Gastrocnemius medialis (tissue), 4 donors: Measurements from ENCODE around the gene NR0B2. TPM values are rescaled to one million over a fixed set of nuclear protein-coding genes. Genes with fewer than 3 reads are reported as not detected.
"Not testable (repeated sequence)": the region's sequence is repeated elsewhere in the genome, so short reads cannot be mapped to it uniquely, and the experiment has no call there.

Source experiments
- ATAC-seq, 2 donors: fragments of 150-250 bp; one replicate each; pipeline ENCODE4 v1.9.1; 2016
- DNase-seq, 2 donors: peaks; one replicate each; pipeline ENCODE4 v3.0.0-alpha.2; 2019
- H3K27ac ChIP-seq, 4 donors: fragments of 200-600 bp; sonication (generic); 1 replicate in 1 of 4; 2 replicates in 3 of 4; pipeline ENCODE4 v1.5.1; 2016 to 2018; ENCODE audit warnings: mild to moderate bottlenecking in 2 of 4, moderate library complexity in 1 of 4
- H3K27me3 ChIP-seq, 3 donors: fragments of 200-600 bp; sonication (generic) in 2 of 3; 1 replicate in 1 of 3; 2 replicates in 2 of 3; pipeline versions ENCODE4 v1.5.1 to v1.6.0; 2016 to 2019; ENCODE audit warnings: mild to moderate bottlenecking in 1 of 3, moderate library complexity in 1 of 3
- H3K36me3 ChIP-seq, 2 donors: fragments of 200-600 bp; sonication (generic) in 1 of 2; one replicate each; pipeline ENCODE4 v1.5.1; 2017 to 2018
- H3K4me1 ChIP-seq, 2 donors: fragments of 200-600 bp; sonication (generic) in 1 of 2; one replicate each; pipeline ENCODE4 v1.5.1; 2016 to 2017; ENCODE audit warnings: mild to moderate bottlenecking in 2 of 2
- H3K4me3 ChIP-seq, 4 donors: fragments of 200-600 bp; sonication (generic) in 3 of 4; 1 replicate in 1 of 4; 2 replicates in 3 of 4; pipeline ENCODE4 v1.5.1; 2016 to 2019; ENCODE audit warnings: mild to moderate bottlenecking in 2 of 4
- H3K9me3 ChIP-seq, 3 donors: fragments of 200-600 bp; sonication (generic) in 2 of 3; 1 replicate in 1 of 3; 2 replicates in 2 of 3; pipeline ENCODE4 v1.5.1; 2016 to 2019
- POLR2A ChIP-seq, 2 donors: fragments of 450-650 bp; IDR thresholded peaks; one replicate each; pipeline ENCODE4 v1.6.1; 2017; ENCODE audit warnings: antibody characterized with exemption in 2 of 2, mild to moderate bottlenecking in 2 of 2, moderate library complexity in 2 of 2
- in situ Hi-C, 4 donors: fragments of 200-750 bp; cut with MboI; loops; one replicate each; pipeline versions ENCODE4 v1.15.0 to v1.8.0; 2017; ENCODE audit warnings: low sequenced_read_pairs in 4 of 4
- intact Hi-C: fragments of 100-400 bp; cut with DNase I; formaldehyde crosslinking; loops from one replicate; pipeline ENCODE4 v1.15.1; 2023; ENCODE audit warnings: low total_unique reads
- total RNA-seq, 4 donors: library from RNA; depleted of rRNA; stranded (reverse); fragments of >200 nt; gene quantifications; one replicate each; pipeline versions ENCODE4 v1.1.0 to v1.2.3, GENCODE V29; 2016
- TF ChIP-seq, protein P1 (sequence below), 5 experiments: fragments of 450-650 bp in 3 of 5; fragments of 200-600 bp in 2 of 5; sonication (generic) in 2 of 5; IDR thresholded peaks in 4 of 5; conservative IDR thresholded peaks in 1 of 5; 1 replicate in 4 of 5; 2 replicates in 1 of 5; pipeline ENCODE4 v1.5.1; 2016 to 2019; ENCODE audit warnings: antibody characterized with exemption in 5 of 5, mild to moderate bottlenecking in 3 of 5, moderate library complexity in 3 of 5

The NR0B2 gene
- total RNA-seq, 4 donors from 2014 or later = 0.31 TPM; not detected in 3

DNA sequence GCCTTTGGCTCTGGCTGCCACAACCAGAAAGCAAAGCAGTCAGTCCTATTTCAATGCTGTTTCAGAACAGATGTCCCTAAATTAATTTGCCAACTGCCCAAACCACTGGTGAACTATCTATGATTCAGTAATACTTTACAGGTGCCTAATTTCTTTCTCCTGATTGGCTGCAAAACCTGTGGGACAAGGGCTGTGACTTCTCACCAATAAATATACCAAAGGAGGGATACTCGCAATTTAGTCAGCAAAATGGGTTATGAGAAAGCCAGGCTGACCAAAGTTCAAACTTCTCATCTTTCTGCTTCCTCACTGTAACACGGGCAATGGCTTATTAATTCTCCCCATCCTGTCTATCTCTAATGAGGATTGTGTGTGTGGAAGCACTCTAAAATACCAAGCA, 36.4 kb downstream of the NR0B2 start:
- Histone ChIP-seq H3K36me3 (peaks cover 0 to 51% of the 10 kb centered on the region in 2 donors), H3K4me1 (peaks cover 0 to 4% of the 10 kb centered on the region in 2 donors), H3K27ac (no peak overlapping the region), H3K27me3 (no peaks in the 10 kb centered on the region), H3K9me3 (no peaks in the 10 kb centered on the region), H3K4me3 (no peak overlapping the region)
- ATAC-seq = no peak
- intact Hi-C loops (loop anchor here (5.0 kb wide), 2 partner anchors 65 to 280 kb away; no protein-coding TSS in a partner anchor), in situ Hi-C loops (no loop called here)
- no peak for DNase-seq
- TF ChIP-seq, protein P1, sequence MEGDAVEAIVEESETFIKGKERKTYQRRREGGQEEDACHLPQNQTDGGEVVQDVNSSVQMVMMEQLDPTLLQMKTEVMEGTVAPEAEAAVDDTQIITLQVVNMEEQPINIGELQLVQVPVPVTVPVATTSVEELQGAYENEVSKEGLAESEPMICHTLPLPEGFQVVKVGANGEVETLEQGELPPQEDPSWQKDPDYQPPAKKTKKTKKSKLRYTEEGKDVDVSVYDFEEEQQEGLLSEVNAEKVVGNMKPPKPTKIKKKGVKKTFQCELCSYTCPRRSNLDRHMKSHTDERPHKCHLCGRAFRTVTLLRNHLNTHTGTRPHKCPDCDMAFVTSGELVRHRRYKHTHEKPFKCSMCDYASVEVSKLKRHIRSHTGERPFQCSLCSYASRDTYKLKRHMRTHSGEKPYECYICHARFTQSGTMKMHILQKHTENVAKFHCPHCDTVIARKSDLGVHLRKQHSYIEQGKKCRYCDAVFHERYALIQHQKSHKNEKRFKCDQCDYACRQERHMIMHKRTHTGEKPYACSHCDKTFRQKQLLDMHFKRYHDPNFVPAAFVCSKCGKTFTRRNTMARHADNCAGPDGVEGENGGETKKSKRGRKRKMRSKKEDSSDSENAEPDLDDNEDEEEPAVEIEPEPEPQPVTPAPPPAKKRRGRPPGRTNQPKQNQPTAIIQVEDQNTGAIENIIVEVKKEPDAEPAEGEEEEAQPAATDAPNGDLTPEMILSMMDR (IDR thresholded peaks at IDR 0.05 in 4 of 5, conservative IDR thresholded peaks at IDR 0.05 in 1 of 5) = no peak
- TF ChIP-seq POLR2A (IDR thresholded peaks at IDR 0.05) = no peak

DNA sequence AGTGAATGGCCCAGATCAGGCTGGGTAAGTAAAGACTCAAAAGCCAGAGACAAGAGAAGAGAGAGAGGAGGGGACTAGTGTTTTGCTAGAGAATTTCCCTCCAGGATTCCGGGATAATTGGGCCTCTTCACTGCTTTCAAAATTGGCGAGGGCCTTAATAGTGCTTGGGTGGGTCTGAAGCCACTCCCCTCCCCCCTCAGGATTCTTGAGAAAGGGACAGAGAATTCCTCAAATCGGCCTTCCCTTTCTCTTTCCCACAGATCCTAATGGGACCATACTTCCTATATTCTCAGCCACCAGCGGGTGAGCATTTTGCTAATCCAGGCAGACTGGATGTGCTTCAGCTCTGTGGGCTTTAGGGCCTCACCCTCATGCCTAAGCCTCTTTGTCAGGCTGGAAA, 38.9 kb downstream of the NR0B2 start:
- intact Hi-C loops = loop anchor here (5.0 kb wide), 2 partner anchors 63 to 278 kb away; no protein-coding TSS in a partner anchor
- ATAC-seq = no peak
- no peaks in the 10 kb centered on the region for H3K9me3 ChIP-seq
- H3K27me3 ChIP-seq = no peaks in the 10 kb centered on the region
- H3K4me3 ChIP-seq = no peak overlapping the region
- no peak overlapping the region for H3K27ac ChIP-seq
- no peak for DNase-seq
- H3K36me3 ChIP-seq = peaks cover 0 to 27% of the 10 kb centered on the region in 2 donors
- peaks cover 0 to 4% of the 10 kb centered on the region in 2 donors for H3K4me1 ChIP-seq
- in situ Hi-C loops = no loop called here
- TF ChIP-seq, protein P1 (IDR thresholded peaks at IDR 0.05 in 4 of 5, conservative IDR thresholded peaks at IDR 0.05 in 1 of 5) = no peak
- TF ChIP-seq POLR2A (IDR thresholded peaks at IDR 0.05) = no peak

DNA sequence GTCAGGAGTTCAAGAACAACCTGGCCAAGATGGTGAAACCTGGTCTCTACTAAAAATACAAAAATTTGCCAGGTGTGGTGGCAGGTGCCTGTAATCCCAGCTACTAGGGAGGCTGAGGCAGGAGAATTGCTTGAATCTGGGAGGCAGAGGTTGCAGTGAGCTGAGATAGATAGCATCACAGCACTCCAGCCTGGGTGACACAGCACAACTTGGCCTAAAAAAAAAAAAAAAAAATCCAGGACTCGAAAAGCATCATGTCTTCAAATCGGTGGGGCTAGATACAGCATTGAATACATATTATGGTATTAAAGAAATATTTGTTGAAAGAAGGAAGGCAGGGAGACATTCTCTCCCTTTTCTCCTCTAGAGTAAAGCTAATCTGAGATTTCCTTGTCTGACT, 40.7 kb downstream of the NR0B2 start:
- H3K4me1 ChIP-seq, H3K27ac ChIP-seq, H3K27me3 ChIP-seq, DNase-seq, in situ Hi-C loops, H3K36me3 ChIP-seq, H3K4me3 ChIP-seq, intact Hi-C loops, H3K9me3 ChIP-seq, ATAC-seq: not testable (repeated sequence)

DNA sequence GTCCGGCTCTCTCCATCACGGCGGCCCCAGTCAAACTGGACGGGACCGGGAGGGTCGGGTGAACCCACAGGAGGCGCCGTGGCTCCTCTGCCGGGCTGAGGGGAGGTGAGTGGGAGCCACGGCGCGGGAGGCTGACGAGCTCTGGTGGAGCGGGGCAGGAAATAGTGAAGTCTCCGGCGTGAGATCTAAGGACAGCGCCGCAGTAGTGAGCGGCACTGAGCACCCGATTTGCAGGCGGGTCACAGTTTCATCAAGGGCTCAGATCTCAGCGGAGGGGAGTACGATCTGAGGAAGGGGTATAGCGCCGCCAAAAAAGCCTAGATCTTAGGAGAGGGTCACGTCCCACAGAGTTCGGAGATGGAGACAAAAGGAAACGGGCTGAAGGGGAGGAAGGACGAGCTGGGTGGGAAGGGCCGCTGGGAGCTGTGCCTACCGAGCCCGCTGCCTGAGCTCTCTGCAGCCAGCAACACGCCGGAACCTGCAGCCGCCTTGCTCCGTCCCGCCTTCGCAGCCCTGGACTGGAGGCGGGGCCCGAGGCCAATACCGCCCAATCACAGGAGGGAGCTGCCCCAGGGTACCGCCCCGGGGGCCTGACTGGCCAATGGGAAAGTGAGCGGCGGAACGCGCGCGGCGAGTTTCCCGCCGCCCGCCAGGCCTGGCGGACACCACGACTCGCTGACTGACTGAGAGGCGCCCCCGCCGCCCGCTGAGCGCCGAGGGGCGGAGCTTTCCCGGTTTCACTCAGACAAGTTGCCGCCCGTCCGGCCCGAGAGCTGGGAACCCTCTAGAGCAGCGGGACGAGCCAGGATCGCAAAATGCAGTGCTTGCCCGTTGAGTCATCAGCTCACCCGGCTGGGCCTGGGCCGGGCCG, 48.9 kb downstream of the NR0B2 start:
- no peaks in the 10 kb centered on the region for H3K36me3 ChIP-seq
- in situ Hi-C loops (no loop called here), intact Hi-C loops (loop anchor here (2.0 kb wide), 1 partner anchor 38 kb away; the partner anchor contains the start of gene ZDHHC18)
- peaks cover 4 to 17% of the 10 kb centered on the region in 2 donors for H3K4me1 ChIP-seq
- no peaks in the 10 kb centered on the region for H3K9me3 ChIP-seq
- H3K27ac ChIP-seq = peak overlapping the region; percentile 90 to 98 (median 96)
- peak; percentile 93 to 98 for DNase-seq
- peak; percentile 94 to 98 for ATAC-seq
- peak; percentile 52 to 70 for TF ChIP-seq POLR2A (IDR thresholded peaks at IDR 0.05)
- TF ChIP-seq, protein P1 (IDR thresholded peaks at IDR 0.05 in 4 of 5, conservative IDR thresholded peaks at IDR 0.05 in 1 of 5) = peak in 1 of 5 experiments; percentile 4
- H3K27me3 ChIP-seq = no peaks in the 10 kb centered on the region
- peak overlapping the region; percentile 62 to 91 (median 78) for H3K4me3 ChIP-seq

DNA sequence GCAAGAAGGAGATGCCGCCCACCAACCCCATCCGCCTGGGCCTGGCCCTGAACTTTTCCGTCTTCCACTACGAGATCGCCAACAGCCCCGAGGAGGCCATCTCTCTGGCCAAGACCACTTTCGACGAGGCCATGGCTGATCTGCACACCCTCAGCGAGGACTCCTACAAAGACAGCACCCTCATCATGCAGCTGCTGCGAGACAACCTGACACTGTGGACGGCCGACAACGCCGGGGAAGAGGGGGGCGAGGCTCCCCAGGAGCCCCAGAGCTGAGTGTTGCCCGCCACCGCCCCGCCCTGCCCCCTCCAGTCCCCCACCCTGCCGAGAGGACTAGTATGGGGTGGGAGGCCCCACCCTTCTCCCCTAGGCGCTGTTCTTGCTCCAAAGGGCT, 50.1 kb downstream of the NR0B2 start:
- Histone ChIP-seq H3K27me3 (no peaks in the 10 kb centered on the region), H3K4me3 (no peak overlapping the region), H3K27ac (no peak overlapping the region), H3K9me3 (no peaks in the 10 kb centered on the region), H3K4me1 (peaks cover 4 to 17% of the 10 kb centered on the region in 2 donors), H3K36me3 (no peaks in the 10 kb centered on the region)
- in situ Hi-C loops = no loop called here
- ATAC-seq (no peak), DNase-seq (no peak)
- no peak for TF ChIP-seq POLR2A (IDR thresholded peaks at IDR 0.05)
- TF ChIP-seq, protein P1 (IDR thresholded peaks at IDR 0.05 in 4 of 5, conservative IDR thresholded peaks at IDR 0.05 in 1 of 5) = no peak
- intact Hi-C loops = loop anchor here (2.0 kb wide), 1 partner anchor 37 kb away; the partner anchor contains the start of gene ZDHHC18
